HEK293 (cell line): ENCODE measurements around the gene SSBP3.

ENCODE experiments used
- KLF16 ChIP-seq: fragments of 450-650 bp; formaldehyde crosslinking; IDR thresholded peaks from 2 replicates; pipeline ENCODE4 v1.5.1; 2017; ENCODE audit warnings: missing biosample characterization, missing genetic modification characterization
- PRDM1 ChIP-seq: fragments of 450-650 bp; formaldehyde crosslinking; IDR thresholded peaks from 2 replicates; pipeline ENCODE4; 2016; ENCODE audit warnings: missing biosample characterization, missing genetic modification characterization
- SCRT1 ChIP-seq: fragments of 450-650 bp; formaldehyde crosslinking; IDR thresholded peaks from 2 replicates; pipeline ENCODE4 v1.5.1; 2016; ENCODE audit warnings: missing biosample characterization, missing genetic modification characterization, borderline replicate concordance
- SP2 ChIP-seq: fragments of 450-650 bp; formaldehyde crosslinking; IDR thresholded peaks from 2 replicates; pipeline ENCODE4 v1.5.1; 2016; ENCODE audit warnings: missing biosample characterization, missing genetic modification characterization
- ZFP37 ChIP-seq: fragments of 450-650 bp; formaldehyde crosslinking; IDR thresholded peaks from 2 replicates; pipeline ENCODE4 v1.5.1; 2016; ENCODE audit warnings: missing biosample characterization, missing genetic modification characterization
- ZFP69B ChIP-seq: fragments of 450-650 bp; formaldehyde crosslinking; IDR thresholded peaks from 2 replicates; pipeline ENCODE4 v1.5.1; 2016; ENCODE audit warnings: missing biosample characterization, missing genetic modification characterization
- ZNF121 ChIP-seq: fragments of 450-650 bp; formaldehyde crosslinking; IDR thresholded peaks from 2 replicates; pipeline ENCODE4 v1.5.1; 2016; ENCODE audit warnings: missing biosample characterization, missing genetic modification characterization
- ZNF138 ChIP-seq: fragments of 450-650 bp; formaldehyde crosslinking; IDR thresholded peaks from 2 replicates; pipeline ENCODE4 v1.5.1; 2016; ENCODE audit warnings: missing biosample characterization, missing genetic modification characterization, borderline replicate concordance
- ZNF16 ChIP-seq: fragments of 450-650 bp; formaldehyde crosslinking; IDR thresholded peaks from 2 replicates; pipeline ENCODE4 v1.5.1; 2016; ENCODE audit warnings: low read depth, missing biosample characterization, missing genetic modification characterization
- ZNF2 ChIP-seq: fragments of 450-650 bp; formaldehyde crosslinking; IDR thresholded peaks from 2 replicates; pipeline ENCODE4 v1.5.1; 2016; ENCODE audit warnings: missing biosample characterization, missing genetic modification characterization
- ZNF214 ChIP-seq: fragments of 450-650 bp; formaldehyde crosslinking; IDR thresholded peaks from 2 replicates; pipeline ENCODE4 v1.5.1; 2017; ENCODE audit warnings: missing biosample characterization, mild to moderate bottlenecking, missing genetic modification characterization, borderline replicate concordance
- ZNF530 ChIP-seq: fragments of 450-650 bp; formaldehyde crosslinking; IDR thresholded peaks from 2 replicates; pipeline ENCODE4 v1.5.1; 2016; ENCODE audit warnings: low read depth, missing biosample characterization, missing genetic modification characterization
- ZNF600 ChIP-seq: fragments of 450-650 bp; formaldehyde crosslinking; IDR thresholded peaks from 2 replicates; pipeline ENCODE4 v1.5.1; 2016; ENCODE audit warnings: missing biosample characterization, missing genetic modification characterization
- ZNF629 ChIP-seq: fragments of 450-650 bp; formaldehyde crosslinking; IDR thresholded peaks from 2 replicates; pipeline ENCODE4 v1.5.1; 2017; ENCODE audit warnings: missing biosample characterization, missing genetic modification characterization
- ZNF664 ChIP-seq: fragments of 450-650 bp; formaldehyde crosslinking; IDR thresholded peaks from 2 replicates; pipeline ENCODE4 v1.5.1; 2016; ENCODE audit warnings: missing biosample characterization, missing genetic modification characterization
- ZNF777 ChIP-seq: fragments of 450-650 bp; formaldehyde crosslinking; IDR thresholded peaks from 2 replicates; pipeline ENCODE4 v1.5.1; 2017; ENCODE audit warnings: missing biosample characterization, missing genetic modification characterization, borderline replicate concordance
- ZSCAN16 ChIP-seq: fragments of 450-650 bp; formaldehyde crosslinking; IDR thresholded peaks from 2 replicates; pipeline ENCODE4 v1.5.1; 2016; ENCODE audit warnings: missing biosample characterization, missing genetic modification characterization
- TF ChIP-seq, protein P1 (sequence below): fragments of 450-650 bp; IDR thresholded peaks from 2 replicates; pipeline ENCODE4 v1.5.1; 2018; ENCODE audit warnings: missing biosample characterization, mild to moderate bottlenecking, missing genetic modification characterization
- TF ChIP-seq, protein P2 (sequence below): fragments of 450-650 bp; formaldehyde crosslinking; optimal IDR thresholded peaks from 2 replicates; pipeline ENCODE3; 2016; ENCODE audit warnings: missing biosample characterization, mild to moderate bottlenecking, missing genetic modification characterization
- TF ChIP-seq, protein P3 (sequence below): fragments of 450-650 bp; formaldehyde crosslinking; IDR thresholded peaks from 2 replicates; pipeline ENCODE4 v1.5.1; 2016; ENCODE audit warnings: missing biosample characterization, missing genetic modification characterization, borderline replicate concordance
- TF ChIP-seq, protein P4 (sequence below): fragments of 450-650 bp; formaldehyde crosslinking; IDR thresholded peaks from 2 replicates; pipeline ENCODE4 v1.5.1; 2016; ENCODE audit warnings: missing biosample characterization, missing genetic modification characterization
- TF ChIP-seq, protein P5 (sequence below): fragments of 450-650 bp; formaldehyde crosslinking; IDR thresholded peaks from 2 replicates; pipeline ENCODE4 v1.5.1; 2016; ENCODE audit warnings: missing biosample characterization, missing genetic modification characterization, borderline replicate concordance
- TF ChIP-seq, protein P6 (sequence below): fragments of 450-650 bp; formaldehyde crosslinking; IDR thresholded peaks from 2 replicates; pipeline ENCODE4 v1.5.1; 2016; ENCODE audit warnings: missing biosample characterization, missing genetic modification characterization
- TF ChIP-seq, protein P7 (sequence below): fragments of 450-650 bp; formaldehyde crosslinking; IDR thresholded peaks from 2 replicates; pipeline ENCODE4 v1.5.1; 2017; ENCODE audit warnings: missing biosample characterization, missing genetic modification characterization

SSBP3 gene

DNA sequence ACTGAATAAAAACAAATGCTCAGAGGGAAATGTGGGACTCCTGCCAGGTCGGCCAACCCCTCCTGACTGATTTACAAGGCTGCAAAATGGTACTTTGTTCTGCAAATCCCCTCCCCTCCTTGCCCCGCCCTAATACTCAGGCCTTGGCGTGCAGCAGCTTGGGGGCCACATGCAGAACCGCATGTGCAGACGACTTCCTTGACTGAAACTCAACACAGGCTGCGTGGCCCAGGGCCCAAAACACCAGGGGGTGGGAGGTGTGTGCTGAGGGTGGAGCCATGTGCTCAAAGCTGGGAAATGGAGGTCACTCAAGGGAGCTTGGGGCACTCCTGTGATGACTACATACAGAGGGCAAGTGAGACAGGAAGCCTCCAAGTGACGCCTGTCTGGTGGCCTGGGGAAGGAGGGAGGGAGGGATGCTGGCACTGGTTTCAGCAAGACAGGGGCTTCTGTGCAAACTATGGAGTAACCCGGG lies 119.0 kb downstream of the SSBP3 start (continued):
- TF ChIP-seq ZNF600 (tag by site-specific recombination) (peak; percentile 90), ZNF16 (tag by site-specific recombination) (no peak), ZNF777 (tag by site-specific recombination) (no peak), ZNF530 (tag by site-specific recombination) (no peak), PRDM1 (tag by site-specific recombination) (no peak), ZNF629 (tag by site-specific recombination) (peak; percentile 91), ZNF121 (no peak), ZFP69B (tag by site-specific recombination) (no peak; the same call in 1 of the 2 replicates), ZNF214 (tag by site-specific recombination) (no peak), SCRT1 (tag by site-specific recombination) (no peak), ZNF138 (tag by site-specific recombination) (no peak), SP2 (tag by site-specific recombination) (peak; percentile 57), ZFP37 (tag by site-specific recombination) (no peak), ZNF664 (tag by site-specific recombination) (no peak), KLF16 (peak; percentile 82), ZSCAN16 (no peak), ZNF2 (tag by site-specific recombination) (peak; percentile 64; the same call in 1 of the 2 replicates)
- TF ChIP-seq, protein P1, sequence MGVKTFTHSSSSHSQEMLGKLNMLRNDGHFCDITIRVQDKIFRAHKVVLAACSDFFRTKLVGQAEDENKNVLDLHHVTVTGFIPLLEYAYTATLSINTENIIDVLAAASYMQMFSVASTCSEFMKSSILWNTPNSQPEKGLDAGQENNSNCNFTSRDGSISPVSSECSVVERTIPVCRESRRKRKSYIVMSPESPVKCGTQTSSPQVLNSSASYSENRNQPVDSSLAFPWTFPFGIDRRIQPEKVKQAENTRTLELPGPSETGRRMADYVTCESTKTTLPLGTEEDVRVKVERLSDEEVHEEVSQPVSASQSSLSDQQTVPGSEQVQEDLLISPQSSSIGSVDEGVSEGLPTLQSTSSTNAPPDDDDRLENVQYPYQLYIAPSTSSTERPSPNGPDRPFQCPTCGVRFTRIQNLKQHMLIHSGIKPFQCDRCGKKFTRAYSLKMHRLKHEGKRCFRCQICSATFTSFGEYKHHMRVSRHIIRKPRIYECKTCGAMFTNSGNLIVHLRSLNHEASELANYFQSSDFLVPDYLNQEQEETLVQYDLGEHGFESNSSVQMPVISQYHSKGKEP (tag by site-specific recombination), result peak; percentile 100
- TF ChIP-seq, protein P2, sequence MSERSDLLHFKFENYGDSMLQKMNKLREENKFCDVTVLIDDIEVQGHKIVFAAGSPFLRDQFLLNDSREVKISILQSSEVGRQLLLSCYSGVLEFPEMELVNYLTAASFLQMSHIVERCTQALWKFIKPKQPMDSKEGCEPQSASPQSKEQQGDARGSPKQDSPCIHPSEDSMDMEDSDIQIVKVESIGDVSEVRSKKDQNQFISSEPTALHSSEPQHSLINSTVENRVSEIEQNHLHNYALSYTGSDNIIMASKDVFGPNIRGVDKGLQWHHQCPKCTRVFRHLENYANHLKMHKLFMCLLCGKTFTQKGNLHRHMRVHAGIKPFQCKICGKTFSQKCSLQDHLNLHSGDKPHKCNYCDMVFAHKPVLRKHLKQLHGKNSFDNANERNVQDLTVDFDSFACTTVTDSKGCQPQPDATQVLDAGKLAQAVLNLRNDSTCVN (tag by site-specific recombination), result no peak
- TF ChIP-seq, protein P3, sequence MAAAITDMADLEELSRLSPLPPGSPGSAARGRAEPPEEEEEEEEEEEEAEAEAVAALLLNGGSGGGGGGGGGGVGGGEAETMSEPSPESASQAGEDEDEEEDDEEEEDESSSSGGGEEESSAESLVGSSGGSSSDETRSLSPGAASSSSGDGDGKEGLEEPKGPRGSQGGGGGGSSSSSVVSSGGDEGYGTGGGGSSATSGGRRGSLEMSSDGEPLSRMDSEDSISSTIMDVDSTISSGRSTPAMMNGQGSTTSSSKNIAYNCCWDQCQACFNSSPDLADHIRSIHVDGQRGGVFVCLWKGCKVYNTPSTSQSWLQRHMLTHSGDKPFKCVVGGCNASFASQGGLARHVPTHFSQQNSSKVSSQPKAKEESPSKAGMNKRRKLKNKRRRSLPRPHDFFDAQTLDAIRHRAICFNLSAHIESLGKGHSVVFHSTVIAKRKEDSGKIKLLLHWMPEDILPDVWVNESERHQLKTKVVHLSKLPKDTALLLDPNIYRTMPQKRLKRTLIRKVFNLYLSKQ (tag by site-specific recombination), result no peak
- TF ChIP-seq, protein P4, sequence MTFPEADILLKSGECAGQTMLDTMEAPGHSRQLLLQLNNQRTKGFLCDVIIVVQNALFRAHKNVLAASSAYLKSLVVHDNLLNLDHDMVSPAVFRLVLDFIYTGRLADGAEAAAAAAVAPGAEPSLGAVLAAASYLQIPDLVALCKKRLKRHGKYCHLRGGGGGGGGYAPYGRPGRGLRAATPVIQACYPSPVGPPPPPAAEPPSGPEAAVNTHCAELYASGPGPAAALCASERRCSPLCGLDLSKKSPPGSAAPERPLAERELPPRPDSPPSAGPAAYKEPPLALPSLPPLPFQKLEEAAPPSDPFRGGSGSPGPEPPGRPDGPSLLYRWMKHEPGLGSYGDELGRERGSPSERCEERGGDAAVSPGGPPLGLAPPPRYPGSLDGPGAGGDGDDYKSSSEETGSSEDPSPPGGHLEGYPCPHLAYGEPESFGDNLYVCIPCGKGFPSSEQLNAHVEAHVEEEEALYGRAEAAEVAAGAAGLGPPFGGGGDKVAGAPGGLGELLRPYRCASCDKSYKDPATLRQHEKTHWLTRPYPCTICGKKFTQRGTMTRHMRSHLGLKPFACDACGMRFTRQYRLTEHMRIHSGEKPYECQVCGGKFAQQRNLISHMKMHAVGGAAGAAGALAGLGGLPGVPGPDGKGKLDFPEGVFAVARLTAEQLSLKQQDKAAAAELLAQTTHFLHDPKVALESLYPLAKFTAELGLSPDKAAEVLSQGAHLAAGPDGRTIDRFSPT (tag by site-specific recombination), result no peak
- TF ChIP-seq, protein P5, sequence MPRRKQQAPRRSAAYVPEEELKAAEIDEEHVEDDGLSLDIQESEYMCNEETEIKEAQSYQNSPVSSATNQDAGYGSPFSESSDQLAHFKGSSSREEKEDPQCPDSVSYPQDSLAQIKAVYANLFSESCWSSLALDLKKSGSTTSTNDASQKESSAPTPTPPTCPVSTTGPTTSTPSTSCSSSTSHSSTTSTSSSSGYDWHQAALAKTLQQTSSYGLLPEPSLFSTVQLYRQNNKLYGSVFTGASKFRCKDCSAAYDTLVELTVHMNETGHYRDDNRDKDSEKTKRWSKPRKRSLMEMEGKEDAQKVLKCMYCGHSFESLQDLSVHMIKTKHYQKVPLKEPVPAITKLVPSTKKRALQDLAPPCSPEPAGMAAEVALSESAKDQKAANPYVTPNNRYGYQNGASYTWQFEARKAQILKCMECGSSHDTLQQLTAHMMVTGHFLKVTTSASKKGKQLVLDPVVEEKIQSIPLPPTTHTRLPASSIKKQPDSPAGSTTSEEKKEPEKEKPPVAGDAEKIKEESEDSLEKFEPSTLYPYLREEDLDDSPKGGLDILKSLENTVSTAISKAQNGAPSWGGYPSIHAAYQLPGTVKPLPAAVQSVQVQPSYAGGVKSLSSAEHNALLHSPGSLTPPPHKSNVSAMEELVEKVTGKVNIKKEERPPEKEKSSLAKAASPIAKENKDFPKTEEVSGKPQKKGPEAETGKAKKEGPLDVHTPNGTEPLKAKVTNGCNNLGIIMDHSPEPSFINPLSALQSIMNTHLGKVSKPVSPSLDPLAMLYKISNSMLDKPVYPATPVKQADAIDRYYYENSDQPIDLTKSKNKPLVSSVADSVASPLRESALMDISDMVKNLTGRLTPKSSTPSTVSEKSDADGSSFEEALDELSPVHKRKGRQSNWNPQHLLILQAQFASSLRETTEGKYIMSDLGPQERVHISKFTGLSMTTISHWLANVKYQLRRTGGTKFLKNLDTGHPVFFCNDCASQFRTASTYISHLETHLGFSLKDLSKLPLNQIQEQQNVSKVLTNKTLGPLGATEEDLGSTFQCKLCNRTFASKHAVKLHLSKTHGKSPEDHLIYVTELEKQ (tag by site-specific recombination), result no peak; the same call in 1 of the 2 replicates
- TF ChIP-seq, protein P6, sequence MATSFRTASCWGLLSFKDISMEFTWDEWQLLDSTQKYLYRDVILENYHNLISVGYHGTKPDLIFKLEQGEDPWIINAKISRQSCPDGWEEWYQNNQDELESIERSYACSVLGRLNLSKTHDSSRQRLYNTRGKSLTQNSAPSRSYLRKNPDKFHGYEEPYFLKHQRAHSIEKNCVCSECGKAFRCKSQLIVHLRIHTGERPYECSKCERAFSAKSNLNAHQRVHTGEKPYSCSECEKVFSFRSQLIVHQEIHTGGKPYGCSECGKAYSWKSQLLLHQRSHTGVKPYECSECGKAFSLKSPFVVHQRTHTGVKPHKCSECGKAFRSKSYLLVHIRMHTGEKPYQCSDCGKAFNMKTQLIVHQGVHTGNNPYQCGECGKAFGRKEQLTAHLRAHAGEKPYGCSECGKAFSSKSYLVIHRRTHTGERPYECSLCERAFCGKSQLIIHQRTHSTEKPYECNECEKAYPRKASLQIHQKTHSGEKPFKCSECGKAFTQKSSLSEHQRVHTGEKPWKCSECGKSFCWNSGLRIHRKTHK (tag by site-specific recombination), result no peak
- TF ChIP-seq, protein P7, sequence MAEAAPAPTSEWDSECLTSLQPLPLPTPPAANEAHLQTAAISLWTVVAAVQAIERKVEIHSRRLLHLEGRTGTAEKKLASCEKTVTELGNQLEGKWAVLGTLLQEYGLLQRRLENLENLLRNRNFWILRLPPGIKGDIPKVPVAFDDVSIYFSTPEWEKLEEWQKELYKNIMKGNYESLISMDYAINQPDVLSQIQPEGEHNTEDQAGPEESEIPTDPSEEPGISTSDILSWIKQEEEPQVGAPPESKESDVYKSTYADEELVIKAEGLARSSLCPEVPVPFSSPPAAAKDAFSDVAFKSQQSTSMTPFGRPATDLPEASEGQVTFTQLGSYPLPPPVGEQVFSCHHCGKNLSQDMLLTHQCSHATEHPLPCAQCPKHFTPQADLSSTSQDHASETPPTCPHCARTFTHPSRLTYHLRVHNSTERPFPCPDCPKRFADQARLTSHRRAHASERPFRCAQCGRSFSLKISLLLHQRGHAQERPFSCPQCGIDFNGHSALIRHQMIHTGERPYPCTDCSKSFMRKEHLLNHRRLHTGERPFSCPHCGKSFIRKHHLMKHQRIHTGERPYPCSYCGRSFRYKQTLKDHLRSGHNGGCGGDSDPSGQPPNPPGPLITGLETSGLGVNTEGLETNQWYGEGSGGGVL (tag by site-specific recombination), result peak; percentile 34; the same call in 1 of the 2 replicates
